ENCODE results near the gene PNMT.
A peak's percentile ranks its signal among the peaks of the same experiment; 100 is the strongest.

Gene PNMT

GRCh38 chr17:39632153-39632941, 35.9 kb upstream of the PNMT start:
- no peak for DNase-seq (ENCODE audit: extremely low read depth in 1 of 2, low read depth in 1 of 2)

GRCh38 chr17:39633570-39634183, 34.6 kb upstream of the PNMT start:
- DNase-seq (ENCODE audit: extremely low read depth in 1 of 2, low read depth in 1 of 2): no peak

- no peak for DNase-seq (ENCODE audit: extremely low read depth in 1 of 2, low read depth in 1 of 2)
Observed at GRCh38 chr17:39634384-39634871, 33.8 kb upstream of the PNMT start.

GRCh38 chr17:39635614-39636176, 32.6 kb upstream of the PNMT start:
- no peak for DNase-seq (ENCODE audit: extremely low read depth in 1 of 2, low read depth in 1 of 2)

GRCh38 chr17:39636587-39636926, 31.7 kb upstream of the PNMT start:
- DNase-seq (ENCODE audit: extremely low read depth in 1 of 2, low read depth in 1 of 2): no peak

GRCh38 chr17:39636927-39637736, 31.1 kb upstream of the PNMT start, which contains the start of gene STARD3:
TSS of gene STARD3 (plus strand) at chr17:39637144. CDS start at chr17:39653532, 16,388 bp downstream.
- peak; percentile 65 to 88 for DNase-seq (ENCODE audit: extremely low read depth in 1 of 2, low read depth in 1 of 2)

- DNase-seq (ENCODE audit: extremely low read depth in 1 of 2, low read depth in 1 of 2): no peak
Observed at GRCh38 chr17:39638317-39638716, 29.9 kb upstream of the PNMT start.

- DNase-seq (ENCODE audit: extremely low read depth in 1 of 2, low read depth in 1 of 2): no peak
Observed at GRCh38 chr17:39639043-39639442, 29.2 kb upstream of the PNMT start.

- DNase-seq (ENCODE audit: extremely low read depth in 1 of 2, low read depth in 1 of 2): no peak
Observed at GRCh38 chr17:39639566-39640458, 28.4 kb upstream of the PNMT start.

- no peak for DNase-seq (ENCODE audit: extremely low read depth in 1 of 2, low read depth in 1 of 2)
Observed at GRCh38 chr17:39640591-39641031, 27.6 kb upstream of the PNMT start.

- no peak for DNase-seq (ENCODE audit: extremely low read depth in 1 of 2, low read depth in 1 of 2)
Observed at GRCh38 chr17:39641097-39641496, 27.2 kb upstream of the PNMT start.

- no peak for DNase-seq (ENCODE audit: extremely low read depth in 1 of 2, low read depth in 1 of 2)
Observed at GRCh38 chr17:39641883-39642282, 26.4 kb upstream of the PNMT start.

GRCh38 chr17:39642291-39643074, 25.8 kb upstream of the PNMT start:
- no peak for DNase-seq (ENCODE audit: extremely low read depth in 1 of 2, low read depth in 1 of 2)

GRCh38 chr17:39643271-39643670, 25.0 kb upstream of the PNMT start:
- no peak for DNase-seq (ENCODE audit: extremely low read depth in 1 of 2, low read depth in 1 of 2)

- no peak for DNase-seq (ENCODE audit: extremely low read depth in 1 of 2, low read depth in 1 of 2)
Observed at GRCh38 chr17:39647256-39647655, 21.0 kb upstream of the PNMT start.

- DNase-seq (ENCODE audit: extremely low read depth in 1 of 2, low read depth in 1 of 2): no peak
Observed at GRCh38 chr17:39648616-39649366, 19.5 kb upstream of the PNMT start.

GRCh38 chr17:39650121-39650579, 18.1 kb upstream of the PNMT start:
- no peak for DNase-seq (ENCODE audit: extremely low read depth in 1 of 2, low read depth in 1 of 2)

GRCh38 chr17:39651923-39652586, 16.2 kb upstream of the PNMT start:
- DNase-seq (ENCODE audit: extremely low read depth in 1 of 2, low read depth in 1 of 2): no peak
